HG03469 (cell line): ENCODE measurements around the gene RNU6-9.
"Not testable (repeated sequence)": the region's sequence is repeated elsewhere in the genome, so short reads cannot be mapped to it uniquely, and the experiment has no call there.

Experiments
- ATAC-seq: cut with Tn5 transposase; IDR thresholded peaks from one replicate; pipeline ENCODE4 v1.9.1; 2021; ENCODE audit warnings: mild to moderate bottlenecking, moderate library complexity, moderate number of reproducible peaks; ENCODE audit not compliant: unreplicated experiment

Gene RNU6-9

DNA sequence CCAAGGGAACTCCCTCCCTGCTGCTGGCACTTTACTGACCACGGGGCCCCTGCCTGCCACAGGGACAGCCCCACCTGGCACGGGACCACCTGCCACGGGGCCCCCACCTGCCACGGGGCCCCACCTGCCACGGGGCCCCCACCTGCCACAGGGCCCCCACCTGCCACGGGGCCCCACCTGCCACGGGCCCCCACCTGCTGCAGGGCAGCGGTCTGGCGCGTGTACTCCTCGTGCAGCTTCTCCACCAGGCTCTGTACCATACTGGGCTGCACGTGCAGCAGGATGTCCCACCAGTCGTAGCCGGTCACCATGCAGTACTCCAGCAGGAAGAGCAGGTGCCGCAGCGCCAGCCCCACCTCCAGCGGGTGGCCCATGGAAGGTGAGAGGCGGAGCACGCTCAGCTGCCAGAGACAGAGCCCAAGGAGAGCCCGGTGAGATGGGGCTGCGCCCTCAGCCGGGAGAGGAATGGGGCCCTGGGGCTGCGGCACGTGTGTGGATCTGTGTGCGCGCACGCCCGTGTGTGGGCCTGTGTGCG, 16.4 kb upstream of the RNU6-9 start:
- ATAC-seq = no peak

DNA sequence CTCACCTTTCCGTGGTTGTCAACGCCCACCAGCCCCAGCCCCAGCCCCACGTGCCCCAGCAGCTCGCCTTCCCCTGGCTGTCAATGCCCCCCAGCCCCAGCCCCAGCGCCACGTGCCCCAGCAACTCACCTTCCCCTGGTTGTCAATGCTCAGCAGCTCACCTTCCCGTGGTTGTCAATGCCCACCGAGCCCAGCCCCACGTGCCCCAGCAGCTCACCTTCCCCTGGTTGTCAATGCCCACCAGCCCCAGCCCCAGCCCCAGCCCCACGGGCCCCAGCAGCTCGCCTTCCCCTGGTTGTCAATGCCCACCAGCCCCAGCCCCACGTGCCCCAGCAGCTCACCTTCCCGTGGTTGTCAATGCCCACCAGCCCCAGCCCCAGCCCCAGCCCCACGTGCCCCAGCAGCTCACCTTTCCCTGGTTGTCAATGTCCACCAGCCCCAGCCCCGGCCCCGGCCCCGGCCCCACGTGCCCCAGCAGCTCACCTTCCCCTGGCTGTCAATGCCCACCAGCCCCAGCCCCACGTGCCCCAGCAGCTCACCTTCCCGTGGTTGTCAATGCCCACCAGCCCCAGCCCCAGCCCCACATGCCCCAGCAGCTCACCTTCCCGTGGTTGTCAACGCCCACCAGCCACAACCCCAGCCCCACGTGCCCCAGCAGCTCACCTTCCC, 15.2 kb upstream of the RNU6-9 start:
- ATAC-seq = not testable (repeated sequence)

DNA sequence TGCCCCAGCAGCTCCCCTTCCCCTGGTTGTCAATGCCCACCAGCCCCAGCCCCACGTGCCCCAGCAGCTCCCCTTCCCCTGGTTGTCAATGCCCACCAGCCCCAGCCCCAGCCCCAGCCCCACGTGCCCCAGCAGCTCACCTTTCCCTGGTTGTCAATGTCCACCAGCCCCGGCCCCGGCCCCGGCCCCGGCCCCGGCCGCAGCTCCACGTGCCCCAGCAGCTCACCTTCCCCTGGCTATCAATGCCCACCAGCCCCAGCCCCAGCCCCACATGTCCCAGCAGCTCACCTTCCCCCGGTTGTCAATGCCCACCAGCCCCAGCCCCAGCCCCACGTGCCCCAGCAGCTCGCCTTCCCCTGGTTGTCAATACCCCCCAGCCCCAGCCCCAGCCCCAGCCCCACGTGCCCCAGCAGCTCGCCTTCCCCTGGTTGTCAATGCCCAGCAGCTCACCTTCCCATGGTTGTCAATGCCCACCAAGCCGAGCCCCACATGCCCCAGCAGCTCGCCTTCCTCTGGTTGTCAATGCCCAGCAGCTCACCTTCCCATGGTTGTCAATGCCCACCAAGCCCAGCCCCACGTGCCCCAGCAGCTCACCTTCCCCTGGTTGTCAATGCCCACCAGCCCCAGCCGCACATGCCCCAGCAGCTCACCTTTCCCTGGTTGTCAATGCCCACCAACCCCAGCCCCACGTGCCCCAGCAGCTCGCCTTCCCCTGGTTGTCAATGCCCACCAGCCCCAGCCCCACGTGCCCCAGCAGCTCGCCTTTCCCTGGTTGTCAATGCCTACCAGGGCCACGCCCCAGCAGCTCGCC, 14.3 kb upstream of the RNU6-9 start:
- not testable (repeated sequence) for ATAC-seq

DNA sequence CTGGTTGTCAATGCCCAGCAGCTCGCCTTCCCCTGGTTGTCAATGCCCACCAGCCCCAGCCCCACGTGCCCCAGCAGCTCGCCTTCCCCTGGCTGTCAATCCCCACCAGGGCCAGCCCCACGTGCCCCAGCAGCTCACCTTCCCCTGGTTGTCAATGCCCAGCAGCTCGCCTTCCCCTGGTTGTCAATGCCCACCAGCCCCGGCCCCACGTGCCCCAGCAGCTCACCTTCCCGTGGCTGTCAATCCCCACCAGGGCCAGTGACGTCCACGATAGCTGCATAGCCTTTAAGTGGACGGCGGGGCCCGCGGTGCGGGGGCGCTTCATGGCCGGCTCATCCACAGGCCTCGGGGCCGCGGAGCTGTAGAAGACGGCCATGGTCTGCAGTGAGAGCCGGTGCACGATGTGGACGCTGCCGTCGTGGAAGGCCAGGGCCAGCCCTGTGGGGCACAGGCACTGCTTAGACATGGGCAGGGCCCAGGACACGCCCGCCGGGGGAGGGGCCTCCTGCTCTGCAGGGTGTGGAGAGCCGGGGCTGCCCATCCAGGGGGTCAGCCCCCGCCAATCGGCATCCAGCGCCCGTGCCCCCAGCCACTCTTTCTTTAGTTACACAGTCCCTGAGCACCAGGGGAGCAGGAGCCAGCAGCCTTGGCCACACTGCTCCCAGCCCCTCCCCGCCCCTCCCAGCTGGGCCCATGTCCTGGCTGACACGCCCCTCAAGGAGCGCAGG, 13.4 kb upstream of the RNU6-9 start:
- ATAC-seq = no peak

DNA sequence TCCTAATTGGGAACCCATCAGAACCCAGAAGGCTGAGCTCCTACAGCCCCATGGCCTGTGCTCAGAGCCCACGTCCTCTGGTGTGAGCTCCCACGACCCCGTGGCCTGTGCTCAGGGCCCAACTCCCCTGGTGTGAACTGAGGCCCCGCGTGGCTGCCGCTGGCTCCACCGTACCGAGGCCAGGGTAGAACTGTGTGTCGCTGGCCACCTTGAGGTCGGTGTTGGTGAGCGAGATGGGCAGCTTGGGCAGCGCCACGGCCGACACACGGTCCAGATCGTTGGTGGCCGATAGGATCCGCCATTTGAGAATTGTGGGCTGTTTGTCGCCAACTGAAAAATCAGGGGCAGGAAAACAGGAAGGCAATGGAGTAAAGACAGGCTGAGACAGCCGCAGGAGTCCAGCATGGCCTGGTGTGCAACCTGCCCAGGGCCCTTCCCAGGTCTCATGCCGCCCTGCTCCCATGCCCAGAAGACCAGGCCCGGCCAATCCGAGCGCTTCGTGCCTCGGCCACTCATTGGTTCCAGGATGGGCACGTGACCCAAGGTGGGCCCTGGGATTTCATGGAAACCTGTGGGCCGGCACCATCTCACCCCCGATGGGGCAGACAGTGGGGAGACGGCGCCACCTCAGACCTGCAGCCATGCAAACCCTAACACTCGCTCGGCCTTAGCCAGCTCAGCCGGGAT, 11.8 kb upstream of the RNU6-9 start:
- ATAC-seq = no peak

DNA sequence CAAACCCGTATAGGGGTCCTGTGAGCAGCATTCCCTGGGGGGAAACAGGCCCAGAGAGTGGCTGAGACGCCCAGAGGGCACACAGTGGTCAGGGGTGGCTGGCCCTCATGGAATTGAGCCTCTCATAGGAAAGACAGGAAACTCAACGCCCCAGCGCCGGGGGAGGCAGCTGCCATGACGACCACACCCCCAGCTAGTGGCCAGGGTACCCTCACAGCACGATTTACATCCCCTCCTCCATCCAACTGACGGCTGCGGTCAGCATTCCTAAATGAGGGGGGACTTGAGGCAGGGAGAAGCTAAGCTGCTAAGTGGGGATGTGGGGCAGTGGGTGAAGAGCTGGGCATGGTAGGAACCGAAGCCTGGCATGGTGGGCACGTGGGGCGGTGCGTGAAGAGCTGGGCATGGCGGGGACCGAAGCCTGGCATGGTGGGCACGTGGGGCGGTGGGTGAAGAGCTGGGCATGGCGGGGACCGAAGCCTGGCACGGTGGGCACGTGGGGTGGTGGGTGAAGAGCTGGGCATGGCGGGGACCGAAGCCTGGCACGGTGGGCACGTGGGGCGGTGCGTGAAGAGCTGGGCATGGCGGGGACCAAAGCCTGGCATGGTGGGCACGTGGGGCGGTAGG, 10.3 kb upstream of the RNU6-9 start:
- ATAC-seq = no peak

DNA sequence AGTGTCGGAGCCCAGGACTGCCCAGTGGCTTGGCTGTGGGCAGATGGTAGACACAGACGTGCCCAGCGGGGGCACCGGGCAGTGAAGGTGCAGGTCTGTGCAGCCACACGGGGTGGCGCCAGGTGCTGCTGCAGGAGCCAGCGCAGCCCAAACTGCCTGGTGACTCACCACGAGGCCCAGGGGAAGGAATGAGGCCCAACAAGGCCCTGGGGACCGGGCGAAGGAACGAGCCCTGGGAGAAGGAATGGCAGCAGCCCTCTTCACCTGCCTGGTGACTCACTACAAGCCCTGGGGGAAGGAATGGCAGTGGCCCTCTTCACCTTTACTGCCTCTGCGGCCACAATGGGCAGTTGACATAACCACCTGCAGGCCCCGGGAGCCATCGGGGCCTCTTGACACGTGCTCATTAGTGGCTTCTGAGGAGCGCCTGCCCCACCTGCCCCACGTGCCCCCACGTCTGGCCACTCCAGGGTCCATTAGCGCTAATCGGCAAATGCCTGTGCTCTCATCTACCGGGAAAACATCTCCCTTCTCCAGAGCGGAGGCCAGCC, 9.5 kb upstream of the RNU6-9 start:
- ATAC-seq = no peak

DNA sequence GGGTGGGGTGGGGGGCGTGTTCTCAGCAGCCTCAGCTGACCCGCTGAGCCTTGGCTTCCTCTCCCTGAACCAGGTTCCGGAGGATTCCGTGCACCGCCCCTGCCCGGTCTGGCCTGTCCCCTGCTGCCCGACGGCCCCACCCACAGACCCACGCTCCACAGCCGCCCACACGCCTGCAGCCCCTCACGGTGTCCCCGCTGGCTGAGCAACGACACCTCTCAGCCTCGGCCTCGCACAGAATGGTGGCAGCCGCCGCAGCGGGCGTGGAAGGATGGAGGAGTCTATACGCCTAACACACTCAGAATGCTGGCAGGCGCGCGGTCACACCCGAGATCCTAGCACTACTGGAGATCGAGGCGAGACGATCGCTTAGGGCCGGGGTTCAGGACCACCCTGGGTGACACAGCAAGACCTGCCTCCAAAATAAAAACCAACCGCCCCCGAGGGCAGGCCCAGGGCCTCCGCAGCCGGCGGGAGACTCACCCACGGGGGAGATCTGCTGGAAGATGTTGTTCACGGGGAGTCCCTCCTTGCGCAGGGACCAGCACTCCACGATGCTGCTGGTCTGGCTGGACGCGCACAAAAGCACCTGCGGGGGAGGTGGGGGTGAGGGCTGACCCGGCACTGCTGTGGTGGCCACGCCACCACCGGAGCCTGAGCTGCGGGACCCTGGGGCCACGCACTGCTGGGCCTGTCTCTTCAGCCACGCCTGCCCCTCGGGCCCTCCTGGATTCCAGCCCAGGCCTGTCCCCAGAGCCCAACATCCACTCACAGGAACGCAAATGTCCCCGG, 8.7 kb upstream of the RNU6-9 start:
- no peak for ATAC-seq

DNA sequence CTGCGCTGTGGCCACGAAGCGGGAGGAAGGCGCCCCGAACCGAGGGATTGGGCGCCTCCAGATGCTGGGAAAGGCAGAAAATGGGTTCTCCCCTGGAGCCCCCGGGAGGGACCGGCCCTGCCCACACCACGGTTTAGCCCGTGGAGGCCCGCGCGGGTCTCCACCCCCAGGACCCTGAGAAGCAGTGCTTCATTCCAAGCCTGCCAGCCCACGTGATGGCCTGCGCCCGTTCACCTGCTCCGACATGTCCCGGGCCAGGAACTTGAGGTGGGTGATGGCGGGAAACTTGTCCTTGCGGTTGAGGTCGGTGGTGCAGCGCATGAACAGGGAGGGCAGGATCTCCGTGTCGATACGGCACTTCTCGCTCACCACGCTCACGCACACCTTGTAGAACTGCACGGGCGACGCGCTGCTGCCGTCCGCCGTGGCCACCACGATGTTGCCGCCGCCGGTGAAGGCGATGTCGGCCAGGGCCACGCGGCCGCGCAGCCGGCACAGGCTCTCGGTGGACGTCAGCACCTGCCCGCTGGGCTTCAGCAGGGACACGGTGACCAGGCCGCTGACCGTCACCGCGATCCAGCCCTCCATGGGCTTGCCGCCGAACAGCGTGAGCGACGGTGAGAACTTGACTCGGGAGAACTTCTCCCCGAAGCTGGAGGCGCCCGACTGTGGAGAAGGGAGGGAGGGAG, 7.6 kb upstream of the RNU6-9 start:
- ATAC-seq = no peak

DNA sequence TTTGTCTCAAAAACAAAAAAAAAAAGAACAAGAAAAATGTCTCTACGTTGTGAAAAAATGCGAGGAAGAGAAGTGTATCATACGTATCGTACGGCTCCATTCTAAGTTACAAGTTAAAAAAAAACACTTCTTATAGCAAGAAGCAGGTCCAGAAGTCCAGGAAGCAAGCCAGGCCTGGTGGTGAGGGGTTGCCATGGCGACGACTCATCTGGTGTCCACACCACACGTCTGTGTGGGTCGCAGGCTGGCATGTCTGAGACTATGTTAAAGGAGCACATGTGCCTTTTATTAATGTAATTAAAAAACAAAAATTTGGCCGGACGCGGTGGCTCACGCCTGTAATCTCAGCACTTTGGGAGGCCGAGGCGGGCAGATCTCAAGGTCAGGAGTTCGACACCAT, 6.2 kb upstream of the RNU6-9 start:
- ATAC-seq = no peak

DNA sequence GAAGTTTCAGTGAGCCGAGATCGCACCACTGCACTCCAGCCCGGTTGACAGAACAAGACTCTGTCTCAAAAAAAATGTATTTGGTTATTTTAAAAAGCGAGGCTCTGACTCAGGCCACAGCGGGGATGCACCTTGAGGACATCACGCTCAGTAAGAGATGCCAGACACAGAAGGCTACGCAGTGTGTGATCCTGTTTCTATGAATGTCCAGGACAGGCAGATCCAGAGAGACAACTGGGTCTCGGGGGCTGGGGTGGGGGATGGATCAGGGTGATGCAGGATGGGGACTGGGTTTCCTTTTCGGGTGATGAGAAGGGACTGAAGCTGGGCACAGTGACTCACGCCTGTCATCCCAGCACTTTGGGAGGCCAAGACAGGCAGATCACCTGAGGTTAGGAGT, 5.7 kb upstream of the RNU6-9 start:
- ATAC-seq = no peak

DNA sequence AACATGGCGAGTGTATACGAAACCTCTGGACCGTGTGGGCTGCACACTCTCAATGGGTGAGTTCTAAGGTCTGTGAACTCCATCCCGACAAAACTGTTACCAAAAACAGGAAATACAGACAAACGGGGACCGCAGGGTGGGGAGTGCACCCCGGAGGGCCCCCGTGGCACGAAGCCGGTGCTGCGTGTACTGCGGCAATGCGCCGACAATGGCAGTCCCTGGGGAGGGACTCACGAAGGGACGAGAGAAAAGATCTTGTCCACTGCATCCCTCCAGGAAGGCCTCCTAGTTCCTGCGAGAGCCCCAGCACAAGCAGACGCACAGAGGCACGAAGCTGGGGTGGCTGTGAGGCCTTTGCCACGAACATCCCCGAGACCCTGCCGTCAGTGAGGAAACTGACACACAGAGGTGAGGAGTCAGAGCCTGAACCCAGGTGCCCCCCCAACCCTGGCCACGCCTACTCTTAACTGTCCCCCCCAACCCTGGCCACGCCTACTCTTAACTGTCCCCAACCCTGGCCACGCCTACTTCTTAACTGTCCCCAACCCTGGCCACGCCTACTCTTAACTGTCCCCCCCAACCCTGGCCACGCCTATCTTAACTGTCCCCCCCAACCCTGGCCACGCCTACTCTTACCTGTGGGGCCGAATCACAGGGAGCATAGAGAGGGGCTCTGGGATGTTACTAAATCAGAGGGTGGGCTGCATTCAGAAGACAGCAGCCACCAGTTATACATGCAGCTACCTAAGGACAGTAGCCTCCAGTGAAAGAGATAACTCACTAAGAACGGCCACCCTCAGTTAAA, 4.5 kb upstream of the RNU6-9 start:
- no peak for ATAC-seq

DNA sequence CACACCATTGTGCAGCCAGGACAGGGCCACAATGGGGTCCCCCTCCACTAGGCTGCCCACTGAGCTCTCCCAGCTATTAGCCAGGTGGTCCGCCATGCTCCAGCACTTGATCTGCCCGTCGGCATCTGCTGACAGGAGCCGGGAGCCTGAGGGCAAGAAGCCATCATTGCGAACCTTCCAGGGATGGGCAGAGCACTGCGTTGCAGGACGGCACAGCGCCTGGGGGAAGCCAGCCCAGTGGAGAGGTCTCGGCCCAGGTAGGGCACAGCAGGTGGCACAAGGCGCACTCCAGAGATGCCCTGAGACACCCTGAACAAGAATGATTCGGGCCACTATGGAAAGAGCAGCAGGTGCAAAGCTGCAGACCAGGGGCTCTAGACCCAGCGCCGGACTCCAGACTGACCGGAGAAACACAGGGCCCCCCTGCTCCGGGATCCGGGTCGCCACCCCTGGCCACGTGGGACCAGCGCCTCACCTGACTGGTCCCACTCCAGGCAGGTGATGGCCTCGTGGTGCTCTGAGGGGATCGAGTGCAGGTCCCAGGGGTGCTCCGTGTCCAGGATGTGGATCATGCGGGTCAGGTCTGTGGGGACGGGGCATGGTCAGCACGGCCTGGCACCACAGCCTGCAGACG, 3.5 kb upstream of the RNU6-9 start:
- ATAC-seq = no peak

DNA sequence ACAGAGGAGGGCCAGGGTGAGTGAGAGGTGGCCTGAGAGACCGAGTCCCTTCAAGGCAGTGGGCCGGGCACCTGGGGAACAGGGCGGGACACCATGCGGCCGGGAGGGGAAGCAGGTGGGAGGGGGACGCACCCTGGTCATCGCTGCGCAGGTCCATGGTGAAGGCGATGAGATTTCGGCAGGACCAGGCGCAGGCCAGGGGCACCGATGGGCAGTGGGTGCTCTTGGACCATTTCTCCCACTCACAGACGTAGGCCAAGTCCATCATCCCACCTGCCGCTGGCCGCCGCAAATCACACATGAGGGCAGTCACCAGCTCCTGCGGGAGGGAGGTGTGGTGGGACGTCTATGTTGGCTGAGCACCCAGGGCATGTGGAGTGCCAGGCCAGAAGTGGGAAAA, 2.5 kb upstream of the RNU6-9 start:
- no peak for ATAC-seq

DNA sequence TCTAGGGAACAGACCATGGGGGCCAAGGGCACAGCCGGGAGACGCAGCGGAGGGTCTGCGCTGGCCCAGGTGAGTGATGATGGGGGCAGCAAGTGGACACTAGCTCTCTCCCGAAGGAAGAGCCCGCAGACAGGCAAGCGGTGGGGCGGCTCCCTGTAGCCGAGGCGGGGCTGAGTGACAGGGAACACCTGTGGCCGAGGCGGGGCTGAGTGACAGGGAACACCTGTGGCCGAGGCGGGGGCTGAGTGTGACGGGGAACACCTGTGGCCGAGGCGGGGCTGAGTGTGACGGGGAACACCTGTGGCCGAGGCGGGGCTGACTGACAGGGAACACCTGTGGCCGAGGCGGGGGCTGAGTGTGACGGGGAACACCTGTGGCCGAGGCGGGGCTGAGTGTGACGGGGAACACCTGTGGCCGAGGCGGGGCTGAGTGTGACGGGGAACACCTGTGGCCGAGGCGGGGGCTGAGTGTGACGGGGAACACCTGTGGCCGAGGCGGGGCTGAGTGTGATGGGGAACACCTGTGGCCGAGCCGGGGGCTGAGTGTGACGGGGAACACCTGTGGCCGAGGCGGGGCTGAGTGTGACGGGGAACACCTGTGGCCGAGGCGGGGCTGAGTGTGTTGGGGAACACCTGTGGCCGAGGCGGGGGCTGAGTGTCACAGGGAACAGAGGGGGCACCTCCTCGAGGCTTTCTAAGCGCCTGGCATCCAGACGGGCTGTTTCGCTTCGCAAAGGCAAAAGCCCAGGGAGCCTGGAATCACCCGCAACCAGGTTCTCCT, 1.7 kb upstream of the RNU6-9 start:
- not testable (repeated sequence) for ATAC-seq

DNA sequence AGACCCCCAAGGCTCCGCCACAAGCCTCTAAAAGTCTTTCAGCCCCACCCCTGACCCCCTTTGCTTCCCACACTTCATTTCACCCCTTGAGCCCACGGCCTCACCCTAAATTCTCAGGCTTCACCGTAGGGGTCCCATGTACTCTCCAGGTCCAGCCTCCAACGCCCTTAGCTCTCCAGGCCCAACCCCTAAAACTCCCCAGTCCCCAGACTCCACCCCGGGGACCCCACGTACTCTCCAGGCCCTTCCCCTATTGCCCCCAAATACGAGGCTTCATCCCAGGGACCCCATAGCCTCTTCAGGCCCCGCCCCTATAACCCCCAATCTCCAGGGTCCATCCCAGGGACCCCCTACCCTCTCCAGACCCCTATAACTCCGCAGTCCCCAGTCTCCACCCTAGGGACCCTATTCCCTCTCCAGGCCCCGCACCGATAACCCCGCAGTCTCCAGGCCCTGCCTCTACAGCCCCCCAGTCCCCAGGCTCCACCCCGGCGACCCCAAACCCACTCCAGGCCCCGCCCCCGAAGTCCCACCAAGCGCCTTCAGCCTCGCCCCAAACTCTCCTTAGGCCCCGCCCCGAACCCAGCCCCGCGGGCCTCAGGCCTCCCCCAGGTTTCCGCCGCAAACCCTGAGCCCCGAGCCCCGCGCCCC, 916 bp upstream of the RNU6-9 start:
- ATAC-seq = no peak
